ENCODE measurements around the gene CHN1.

DNA sequence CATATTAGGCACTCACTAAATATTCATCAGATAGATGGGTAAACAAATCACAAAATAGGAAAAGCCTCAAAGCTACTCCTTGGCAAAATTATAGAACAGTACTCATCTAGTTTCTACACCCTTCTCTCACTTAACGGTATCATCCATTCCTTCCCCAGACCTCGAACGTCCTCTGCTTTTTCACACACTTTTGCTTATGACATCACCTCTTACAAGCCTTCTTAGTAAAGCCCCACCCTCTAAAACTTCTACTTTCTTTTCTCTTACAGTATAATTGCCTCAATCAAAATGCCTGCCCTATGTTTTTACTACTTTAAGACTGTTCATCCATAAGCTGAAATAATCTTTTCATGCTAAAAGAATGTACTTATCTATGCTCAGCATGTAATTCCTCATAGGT, 8.1 kb downstream of the CHN1 start:
- TF ChIP-seq POLR2A (IDR thresholded peaks at IDR 0.05) = no peak
- TF ChIP-seq, protein P1, sequence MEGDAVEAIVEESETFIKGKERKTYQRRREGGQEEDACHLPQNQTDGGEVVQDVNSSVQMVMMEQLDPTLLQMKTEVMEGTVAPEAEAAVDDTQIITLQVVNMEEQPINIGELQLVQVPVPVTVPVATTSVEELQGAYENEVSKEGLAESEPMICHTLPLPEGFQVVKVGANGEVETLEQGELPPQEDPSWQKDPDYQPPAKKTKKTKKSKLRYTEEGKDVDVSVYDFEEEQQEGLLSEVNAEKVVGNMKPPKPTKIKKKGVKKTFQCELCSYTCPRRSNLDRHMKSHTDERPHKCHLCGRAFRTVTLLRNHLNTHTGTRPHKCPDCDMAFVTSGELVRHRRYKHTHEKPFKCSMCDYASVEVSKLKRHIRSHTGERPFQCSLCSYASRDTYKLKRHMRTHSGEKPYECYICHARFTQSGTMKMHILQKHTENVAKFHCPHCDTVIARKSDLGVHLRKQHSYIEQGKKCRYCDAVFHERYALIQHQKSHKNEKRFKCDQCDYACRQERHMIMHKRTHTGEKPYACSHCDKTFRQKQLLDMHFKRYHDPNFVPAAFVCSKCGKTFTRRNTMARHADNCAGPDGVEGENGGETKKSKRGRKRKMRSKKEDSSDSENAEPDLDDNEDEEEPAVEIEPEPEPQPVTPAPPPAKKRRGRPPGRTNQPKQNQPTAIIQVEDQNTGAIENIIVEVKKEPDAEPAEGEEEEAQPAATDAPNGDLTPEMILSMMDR (IDR thresholded peaks at IDR 0.05 in 4 of 5, conservative IDR thresholded peaks at IDR 0.05 in 1 of 5) = no peak

All from gastrocnemius medialis (tissue), 4 donors.